IPS DF 19.7 (cell line): ENCODE results near the gene SPATC1L.
A peak's percentile ranks its signal among the peaks of the same experiment; 100 is the strongest.
"Not testable (repeated sequence)": the region's sequence is repeated elsewhere in the genome, so short reads cannot be mapped to it uniquely, and the experiment has no call there.

ENCODE experiments used
- DNase-seq: peaks from one replicate; pipeline ENCODE4 v3.0.0-alpha.2; 2013; ENCODE audit warnings: low read depth, low spot score

SPATC1L gene

DNA sequence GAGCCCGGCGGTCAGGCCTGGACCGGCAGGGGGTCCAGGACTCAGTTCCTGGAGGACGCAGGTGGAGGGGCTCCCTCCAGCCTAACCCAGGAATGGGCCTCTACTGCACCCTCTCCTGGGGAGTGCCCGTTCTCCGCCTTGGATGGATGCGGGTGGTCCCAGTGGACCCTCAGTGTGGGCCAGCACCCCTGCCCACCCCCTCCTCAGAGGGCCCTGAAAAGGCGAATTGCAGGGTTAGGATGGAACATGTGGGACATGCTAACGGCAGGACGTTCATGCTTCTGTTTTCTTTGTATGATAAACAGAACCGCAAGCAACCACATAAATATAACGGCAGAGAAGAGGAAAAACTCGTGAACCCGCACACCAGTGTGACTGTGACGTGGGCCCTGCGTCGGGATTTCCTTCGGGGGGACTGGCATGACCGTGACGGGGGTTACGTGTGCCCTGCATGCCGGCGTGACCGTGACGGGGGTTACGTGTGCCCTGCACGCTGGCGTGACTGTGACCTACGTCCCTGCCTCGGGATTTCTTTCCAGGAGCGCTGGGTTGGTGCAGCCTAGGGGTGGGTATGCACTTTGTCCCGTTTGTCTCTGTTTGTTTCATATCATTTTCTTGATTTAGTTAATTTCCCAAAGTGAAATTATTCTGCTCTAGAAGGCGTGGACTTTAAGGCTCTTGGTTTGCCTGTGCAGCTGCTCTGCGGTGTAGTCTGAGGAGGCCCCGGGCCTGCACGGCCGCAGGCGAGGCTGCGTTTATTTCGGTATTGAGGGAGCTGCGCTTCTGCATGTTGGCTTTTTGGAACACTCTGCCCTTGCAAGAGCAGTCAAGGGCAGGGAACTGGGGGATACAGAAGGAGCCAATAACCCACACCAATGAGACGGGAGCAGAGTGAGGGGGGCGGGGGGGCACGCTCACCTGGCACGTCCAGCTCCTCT is 32.0 kb downstream of the SPATC1L start:
- DNase-seq = no peak

DNA sequence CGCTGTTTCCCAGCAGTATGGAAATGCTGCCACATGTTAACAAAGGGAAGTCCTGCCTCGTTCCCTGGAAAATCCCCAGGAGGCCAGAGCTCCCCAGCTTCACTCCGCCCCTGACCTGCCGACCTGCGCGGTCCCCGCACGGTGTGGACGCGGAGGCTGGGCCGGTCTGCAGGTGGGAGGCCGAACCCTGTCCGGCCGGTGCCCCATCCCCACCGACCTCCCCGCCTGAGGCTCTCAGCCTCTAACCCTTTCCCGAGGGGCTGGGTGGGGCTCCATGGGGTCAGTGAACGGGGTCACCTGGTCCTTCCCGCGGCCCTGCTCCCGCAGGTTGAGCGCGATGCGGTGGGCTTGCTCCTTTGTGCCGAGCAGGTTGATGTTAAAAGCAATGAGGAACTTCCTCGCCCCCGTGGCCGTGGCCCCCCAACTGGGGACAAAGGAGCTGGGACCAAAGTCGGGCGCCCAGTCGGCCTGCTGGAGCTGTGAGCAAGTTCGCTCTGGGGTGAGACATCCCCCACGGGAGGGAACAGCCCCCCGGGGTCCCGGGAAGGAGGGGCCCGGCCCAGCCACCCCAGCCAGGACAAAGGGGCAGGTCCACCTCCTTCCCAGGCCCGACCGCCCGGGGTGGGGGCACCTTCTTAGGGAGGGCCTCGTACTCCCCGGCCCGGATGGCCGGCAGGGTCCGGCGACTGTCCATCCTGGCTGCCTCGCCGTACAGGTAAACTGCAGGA is 32.8 kb downstream of the SPATC1L start:
- no peak for DNase-seq

DNA sequence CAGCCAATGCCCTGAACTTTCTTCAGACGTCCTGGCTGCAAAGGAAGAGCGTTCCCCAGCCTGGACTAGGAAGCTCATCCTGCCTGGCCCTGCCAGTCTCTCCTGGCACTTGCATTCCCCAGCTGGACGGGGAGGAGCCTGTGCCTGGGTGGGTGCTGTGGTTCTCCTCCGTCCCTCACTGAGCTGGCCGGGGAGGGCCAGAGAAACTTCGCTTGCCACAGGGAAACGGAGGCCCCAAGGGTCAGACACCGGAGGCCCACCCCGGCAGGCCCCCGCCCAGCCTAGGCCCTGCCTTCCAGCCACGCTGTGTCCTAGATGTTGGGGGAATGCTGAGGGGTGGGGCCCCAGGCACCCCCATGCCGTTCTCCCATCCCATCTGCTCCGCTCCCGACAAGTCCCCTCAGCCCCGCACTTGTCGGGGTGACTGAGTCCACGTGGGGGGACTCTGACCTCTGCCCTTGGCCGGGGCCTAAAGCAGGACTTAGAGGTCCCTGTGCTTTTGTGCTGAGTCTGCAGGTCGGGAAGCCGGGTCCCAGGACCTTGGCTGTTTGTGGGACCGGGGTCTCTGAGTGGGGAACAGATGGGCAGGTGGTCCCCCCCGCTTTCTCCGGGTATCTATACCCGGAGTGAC is 33.7 kb downstream of the SPATC1L start:
- DNase-seq = no peak

DNA sequence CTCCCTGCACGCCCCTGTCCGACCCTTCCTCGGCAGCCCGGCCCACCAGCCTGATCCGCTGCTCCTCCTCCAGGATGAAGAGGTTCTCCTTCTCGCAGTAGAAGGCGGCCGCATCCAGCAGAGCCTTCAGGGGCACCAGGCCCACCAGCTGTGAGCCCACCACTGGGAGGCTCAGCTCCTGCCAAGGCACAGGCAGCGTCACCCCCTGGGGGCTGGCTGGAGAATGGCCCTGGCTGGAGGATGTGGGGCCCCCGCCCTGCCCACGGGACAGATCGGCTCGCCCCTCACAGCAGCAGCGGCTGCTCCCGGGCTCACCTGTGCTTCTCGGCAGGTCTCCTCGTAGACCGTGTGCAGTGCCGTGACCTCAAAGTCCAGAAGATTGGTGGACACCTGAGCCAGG is 34.2 kb downstream of the SPATC1L start:
- DNase-seq = no peak

DNA sequence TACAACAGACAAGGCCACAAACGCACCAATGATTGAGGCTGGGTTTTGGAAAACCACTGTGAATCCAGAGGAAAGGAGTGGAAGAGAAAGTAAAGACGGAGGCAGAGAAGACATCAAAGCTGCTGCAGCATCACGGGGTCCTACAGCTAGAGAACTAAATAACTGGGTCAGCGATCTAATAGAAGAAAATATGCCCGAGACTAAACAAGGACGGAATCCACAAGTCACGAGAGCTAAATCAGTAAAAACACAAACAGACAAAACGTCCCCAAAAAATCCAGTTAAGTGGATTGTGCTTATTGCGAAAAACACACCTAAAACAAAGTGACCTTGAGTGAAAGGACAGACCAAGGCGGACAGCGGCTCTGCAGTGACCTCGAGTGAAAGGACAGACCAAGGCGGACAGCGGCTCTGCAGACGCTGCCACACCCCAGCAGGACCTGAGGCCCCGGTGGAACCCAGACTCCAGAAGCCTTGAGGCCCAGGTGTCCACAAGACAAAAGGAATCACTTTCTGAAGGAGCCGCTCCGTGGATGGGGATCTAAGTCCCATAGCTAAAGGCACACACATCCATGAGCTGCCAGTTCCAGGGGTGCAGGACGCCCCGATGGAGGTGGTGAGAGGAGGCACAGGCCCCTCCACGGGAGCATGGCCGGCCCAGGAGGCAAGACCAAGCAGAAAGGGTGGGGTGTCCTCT is 34.9 kb downstream of the SPATC1L start:
- no peak for DNase-seq

DNA sequence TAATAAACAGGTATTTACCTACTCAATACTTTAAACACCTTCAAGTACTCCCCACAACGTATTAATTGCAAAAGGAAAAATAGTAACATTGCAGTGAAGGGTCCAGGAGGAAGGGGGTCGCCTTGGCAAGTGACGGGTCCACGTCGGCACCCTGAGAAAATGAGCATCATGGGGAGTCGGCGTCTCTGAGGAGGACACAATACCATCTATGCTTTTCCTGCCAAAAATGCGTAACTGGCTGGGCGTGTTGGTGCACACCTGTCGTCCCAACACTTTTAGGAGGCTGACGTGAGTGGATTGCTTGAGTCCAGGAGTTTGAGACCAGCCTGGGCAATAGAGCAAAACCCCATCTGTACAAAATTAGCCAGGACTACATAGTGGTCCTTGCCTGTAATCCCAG is 36.2 kb downstream of the SPATC1L start:
- no peak for DNase-seq

DNA sequence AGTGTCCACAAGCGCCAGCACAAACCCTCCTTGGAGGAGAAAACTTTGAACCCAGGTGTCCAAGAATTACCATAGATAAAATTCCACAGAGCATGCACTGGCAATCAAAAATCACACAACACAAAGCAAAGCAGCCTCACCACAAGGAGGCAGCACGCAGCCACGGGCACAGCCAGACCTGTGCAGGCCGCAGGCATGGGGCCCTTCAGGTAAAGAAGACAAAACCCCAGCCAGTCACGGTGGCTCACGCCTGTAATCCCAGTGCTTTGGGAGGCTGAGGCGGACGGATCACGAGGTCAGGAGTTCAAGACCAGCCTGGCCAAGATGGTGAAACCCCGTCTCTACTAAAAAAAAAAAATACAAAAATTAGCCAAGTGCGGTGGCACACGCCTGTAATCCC is 36.8 kb downstream of the SPATC1L start:
- DNase-seq = peak; percentile 47

DNA sequence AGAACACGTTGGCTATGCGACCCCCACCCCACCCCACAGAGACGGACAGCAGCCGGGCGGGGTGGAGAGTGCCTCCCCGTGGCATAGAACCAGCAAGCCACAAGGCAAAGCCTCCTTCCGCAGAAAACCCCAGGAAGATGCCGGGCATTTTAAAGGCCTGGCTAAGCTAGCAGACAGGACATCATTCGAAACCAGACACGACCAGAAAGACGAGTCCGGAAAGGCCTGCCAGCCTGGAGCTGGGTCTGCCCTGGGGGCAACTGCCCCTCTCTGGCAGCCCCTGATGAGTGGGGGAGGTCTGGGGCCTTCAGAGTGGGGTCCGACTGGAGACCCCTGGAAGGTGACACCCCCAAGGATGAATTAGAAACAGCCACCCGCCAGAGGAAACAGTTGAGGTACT is 37.4 kb downstream of the SPATC1L start:
- DNase-seq = no peak

DNA sequence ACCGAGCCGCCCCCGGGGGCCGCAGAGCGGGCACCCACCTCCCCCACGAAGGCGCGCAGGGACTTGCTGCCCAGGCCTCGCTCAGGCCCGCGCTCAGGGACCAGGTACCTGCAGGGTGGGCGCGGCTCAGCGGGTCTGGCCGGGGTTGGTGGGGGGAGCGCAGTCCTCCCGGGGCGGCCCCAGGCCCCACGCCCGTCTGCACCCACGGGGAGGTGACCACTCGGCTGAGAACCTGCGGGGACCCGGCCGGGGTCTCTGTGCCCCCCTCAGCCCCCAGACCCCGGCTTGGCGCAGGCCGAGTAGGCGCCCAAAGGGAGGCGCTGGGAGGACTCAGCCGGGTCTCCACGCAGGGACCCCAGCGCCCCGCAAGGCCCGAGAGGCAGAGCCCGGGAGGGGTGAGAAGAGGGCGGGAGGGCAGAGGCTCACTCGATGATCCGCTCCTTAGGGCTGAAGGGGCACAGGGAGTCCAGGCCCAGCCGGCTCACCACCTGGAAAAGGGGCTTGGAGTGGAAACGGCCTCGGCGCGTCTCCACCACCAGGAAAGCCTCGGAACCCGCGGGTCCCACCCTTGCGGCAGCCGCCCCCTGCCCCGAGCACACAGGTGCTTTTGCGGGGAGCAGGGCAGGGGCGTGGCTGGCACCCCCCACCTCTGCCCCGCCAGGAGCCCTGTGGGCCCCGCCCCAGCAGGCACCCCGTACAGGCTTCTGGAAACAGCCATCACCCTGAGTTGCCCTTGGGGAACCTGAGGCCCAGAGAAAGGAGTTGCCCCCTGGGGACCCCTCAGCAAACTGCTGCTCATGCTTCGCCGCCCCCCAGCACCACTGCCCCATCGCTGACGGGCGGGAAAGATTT is 38.2 kb downstream of the SPATC1L start:
- DNase-seq = no peak

DNA sequence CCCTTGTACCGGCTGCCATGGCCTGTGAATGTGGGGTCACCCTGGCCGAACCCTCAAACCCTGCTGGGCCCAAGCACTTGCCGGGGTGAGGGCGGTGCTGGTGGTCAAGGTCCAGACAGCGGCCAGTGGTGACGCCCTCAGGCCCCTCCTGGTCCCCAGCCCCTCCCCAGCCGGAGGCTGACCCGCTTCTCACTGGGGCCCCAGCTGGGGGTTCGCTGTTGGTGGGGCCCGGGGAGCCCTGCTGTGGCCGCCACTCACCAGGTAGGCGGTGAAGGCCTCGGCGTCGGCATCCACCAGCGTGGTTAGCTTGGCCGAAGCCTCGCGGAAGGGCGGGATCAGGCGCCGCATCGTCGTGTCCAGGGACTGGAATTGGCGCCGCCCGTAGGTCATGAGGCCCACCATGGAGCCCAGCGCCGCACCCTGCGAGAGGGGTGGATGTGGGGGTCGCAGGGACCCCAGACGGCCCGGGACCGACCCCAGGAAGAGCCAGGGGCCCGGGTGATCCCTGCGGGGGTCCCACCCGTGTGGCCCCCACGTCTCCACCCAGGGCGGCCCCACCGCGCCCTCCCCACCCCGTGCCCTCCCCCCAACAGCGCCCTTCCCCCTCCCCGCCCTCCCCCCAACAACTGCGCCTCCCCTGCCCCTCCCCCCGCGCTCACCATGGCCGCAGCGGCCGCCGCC is 39.0 kb downstream of the SPATC1L start:
- no peak for DNase-seq

DNA sequence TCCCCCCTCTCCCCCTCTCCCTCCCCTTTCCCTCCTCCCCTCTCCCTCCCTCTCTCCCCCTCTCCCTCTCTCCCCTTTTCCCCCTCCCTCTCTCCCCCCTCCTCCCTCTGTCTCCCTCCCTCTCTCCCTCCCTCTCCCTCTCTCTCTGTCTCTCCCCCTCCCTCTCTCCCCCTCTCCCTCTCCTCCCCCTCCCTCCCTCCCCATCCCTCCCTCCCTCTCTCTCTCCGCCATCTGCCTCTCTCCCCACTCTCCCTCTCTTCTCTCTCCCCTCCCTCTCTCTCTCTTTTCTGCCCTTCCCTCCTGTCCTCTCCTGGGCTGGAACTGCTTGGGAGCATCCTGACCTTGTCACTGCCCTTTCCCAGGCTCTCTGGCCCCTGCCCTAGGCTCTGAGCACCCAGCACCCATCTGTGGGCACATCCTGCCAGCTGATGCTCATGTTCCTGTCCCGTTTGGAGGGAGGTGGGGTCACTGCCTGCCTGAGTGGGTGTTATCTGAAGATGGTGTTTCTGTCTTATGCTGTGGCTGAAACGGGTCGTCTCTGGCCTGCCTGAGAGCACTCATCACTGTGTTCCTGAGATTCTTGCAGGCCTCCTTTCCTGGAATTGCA is 39.7 kb downstream of the SPATC1L start:
- no peak for DNase-seq

DNA sequence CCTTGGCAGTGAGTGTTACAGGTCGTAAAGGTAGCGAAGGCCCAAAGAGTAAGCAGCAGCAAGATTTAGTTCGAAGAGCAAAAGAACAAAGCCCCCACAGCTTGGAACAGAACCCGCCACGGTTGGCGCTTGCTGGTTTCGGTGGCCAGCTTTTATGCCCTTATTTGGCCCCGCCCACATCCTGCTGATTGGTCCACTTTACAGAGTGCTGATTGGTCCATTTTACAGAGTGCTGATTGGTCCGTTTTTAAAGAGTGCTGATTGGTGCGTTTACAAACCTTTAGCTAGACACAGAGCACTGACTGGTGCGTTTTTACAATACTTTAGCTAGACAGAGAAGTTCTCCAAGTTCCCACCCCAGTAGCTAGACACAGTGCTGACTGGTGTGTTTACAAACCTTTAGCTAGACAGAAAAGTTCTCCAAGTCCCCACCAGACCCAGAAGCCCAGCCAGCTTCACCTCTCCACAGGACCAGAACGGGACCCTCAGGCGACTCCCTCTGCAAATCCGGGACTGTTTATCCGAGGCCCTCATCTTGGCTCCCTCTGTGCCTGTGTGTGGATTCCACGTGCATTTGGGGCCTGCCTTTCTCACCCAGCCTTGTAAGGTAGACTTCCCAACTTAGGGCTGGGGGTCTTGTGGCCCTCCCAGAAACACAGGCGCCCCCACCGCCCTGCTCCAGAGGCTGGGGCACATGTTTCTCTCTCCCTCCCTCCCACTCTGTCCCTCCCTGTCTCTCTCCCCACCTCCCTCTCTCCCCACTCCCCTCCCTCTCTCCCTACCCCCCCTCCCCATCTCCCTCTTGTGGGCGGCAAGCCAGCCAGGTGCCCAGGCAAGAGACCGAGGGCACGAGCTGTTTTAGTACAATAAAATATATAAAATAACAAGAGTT is 41.4 kb downstream of the SPATC1L start:
- DNase-seq = no peak

DNA sequence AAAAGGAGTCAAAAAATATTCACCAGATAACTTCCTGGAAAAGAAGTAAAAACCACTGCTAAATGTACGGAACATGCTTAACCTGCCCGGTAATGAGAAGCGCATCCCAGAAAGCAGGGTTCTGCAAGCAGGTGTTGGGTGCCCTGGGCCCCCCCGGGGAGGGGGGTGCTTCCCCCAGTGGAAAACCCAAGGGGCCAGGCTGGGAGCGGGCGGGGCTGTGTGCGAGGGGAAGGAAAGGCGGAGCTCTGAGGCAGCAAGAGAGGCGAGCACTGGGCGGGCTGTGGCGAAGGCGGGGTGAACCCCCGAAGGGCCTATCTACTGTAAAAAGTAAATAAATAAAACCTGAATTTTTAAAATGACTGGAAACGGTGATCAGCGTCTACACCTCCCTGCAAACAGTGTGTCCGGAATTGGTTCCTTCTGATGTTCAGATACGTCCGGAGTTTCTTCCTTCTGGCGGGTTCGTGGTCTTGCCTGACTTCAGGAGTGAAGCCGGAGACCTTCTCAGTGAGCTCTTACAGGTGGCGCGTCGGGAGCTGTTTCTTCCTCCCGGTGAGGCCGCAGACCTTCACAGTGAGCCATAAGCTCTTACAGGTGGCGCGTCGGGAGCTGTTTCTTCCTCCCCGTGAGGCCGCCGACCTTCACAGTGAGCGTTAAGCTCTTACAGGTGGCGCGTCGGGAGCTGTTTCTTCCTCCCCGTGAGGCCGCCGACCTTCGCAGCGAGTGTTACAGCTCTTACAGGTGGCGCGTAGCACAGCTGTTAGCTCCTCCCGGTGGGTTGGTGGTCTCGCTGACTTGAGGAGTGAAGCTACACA is 42.3 kb downstream of the SPATC1L start:
- no peak for DNase-seq

DNA sequence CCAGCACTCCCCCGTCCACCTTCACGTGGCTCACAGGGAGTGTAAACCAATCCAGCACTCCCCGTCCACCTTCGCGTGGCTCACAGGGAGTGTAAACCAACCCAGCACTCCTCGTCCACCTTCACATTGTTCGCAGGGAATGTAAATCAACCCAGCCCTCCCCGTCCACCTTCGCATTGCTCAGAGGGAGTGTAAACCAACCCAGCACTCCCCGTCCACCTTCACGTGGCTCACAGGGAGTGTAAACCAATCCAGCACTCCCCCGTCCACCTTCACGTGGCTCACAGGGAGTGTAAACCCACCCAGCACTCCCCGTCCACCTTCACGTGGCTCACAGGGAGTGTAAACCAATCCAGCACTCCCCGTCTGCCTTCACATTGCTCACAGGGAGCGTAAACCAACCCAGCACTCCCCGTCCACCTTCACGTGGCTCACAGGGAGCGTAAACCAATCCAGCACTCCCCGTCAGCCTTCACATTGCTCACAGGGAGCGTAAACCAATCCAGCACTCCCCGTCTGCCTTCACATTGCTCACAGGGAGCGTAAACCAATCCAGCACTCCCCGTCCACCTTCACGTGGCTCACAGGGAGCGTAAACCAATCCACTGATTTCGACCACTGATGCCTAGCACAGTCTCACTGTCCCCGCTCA is 43.8 kb downstream of the SPATC1L start:
- DNase-seq = not testable (repeated sequence)

DNA sequence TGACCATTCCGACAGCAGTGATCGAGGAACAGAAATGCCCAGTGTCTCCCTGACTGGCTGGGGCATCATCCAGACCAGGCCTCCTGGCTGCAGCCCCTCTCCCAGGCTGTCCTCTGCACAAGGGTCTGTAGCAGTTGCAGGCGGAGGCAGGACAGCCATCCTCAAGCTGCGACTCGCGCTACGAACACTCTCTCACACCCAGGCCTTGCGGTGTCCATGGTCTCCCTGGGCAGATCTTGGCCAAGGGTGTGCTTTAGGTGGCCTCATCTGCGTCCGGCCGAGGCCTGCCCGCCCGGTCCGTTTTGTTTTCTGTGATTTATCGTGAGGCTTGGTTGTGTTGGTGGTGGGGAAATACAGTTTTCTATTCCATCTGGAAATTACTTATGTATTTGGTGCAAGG is 44.6 kb downstream of the SPATC1L start:
- DNase-seq = no peak

DNA sequence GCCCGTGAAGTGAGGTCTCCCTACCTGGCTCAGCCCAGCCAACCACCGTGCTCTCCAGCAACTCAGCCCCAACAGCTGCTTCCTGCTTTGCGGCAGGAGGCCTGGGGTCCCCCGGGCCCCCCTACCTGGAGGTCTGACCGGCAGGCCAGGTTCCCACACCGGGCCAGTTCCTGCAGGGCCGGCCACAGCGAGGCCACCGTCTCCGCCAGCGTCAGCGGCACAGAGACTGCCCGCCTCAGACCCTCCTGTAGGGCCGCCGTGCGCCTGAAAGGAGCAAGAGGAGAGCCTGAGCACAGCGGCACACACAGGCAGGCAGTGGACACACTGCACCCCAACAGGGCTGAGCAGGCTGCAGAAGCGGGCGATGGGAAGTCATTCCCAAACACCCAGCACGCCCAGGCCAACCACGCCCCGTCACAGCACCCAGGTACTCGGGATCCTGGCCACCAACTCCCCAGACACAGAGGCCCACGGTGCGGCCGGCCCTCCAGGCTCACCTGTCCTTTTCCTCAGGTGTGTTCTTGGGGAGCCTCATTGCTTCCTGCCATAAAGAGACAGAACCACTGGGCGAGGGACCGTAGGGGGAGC is 45.8 kb downstream of the SPATC1L start:
- no peak for DNase-seq

DNA sequence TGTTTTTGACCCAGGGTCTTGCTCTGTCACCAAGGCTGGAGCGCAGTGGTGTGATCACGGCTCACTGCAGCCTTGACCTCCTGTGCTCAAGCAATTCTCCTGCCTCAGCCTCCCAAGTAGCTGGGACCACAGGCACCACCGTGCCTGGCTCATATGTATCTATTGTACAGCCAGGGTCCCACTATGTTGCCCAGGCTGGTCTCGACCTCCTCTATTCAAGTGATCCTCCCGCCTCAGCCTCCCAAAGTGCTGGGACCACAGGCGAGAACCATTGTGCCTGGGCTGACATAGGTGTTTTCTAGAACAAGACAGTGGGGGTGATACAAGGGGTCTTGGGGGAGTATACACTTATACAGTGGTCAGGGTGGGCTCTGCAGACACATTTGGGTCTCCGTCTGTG is 46.4 kb downstream of the SPATC1L start:
- DNase-seq = no peak
